ENCODE measurements around the gene CUBN. TPM values are rescaled to one million over a fixed set of nuclear protein-coding genes. Genes with fewer than 3 reads are reported as not detected.

Gene CUBN
- total RNA-seq, 1 experiment from 2014 or later: 0.07 TPM

DNA sequence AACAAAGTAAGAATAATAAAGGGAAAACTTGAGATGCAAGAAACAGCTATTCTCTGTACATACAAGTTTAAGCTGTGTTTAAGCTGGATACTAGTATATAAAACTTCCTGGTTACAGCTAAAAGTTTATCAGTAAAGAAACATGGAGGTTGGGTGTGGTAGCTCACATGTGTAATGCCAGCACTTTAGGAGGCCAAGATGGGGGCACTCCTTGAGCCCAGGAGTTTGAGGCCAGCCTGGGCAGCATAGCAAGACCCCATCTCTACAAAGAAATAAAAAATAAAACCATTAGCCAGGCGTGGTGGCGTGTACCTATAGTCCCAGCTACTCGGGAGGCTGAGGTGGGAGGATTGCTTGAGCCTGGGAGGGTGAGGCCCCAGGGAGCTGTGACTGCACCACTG is 315.6 kb downstream of the CUBN start:
- ChIA-PET CTCF (no interaction called here), POLR2A (ENCODE audit: unreplicated experiment) (interaction anchor here (0.6 kb wide), 1 partner anchor 51 kb away, joined by 10 read pairs; no protein-coding TSS in a partner anchor)
- BruUV-seq (replicated peaks): no TSS peak
- H3K4me3 ChIP-seq: no peak overlapping the region
- H4K20me1 ChIP-seq (ENCODE audit: insufficient read depth): no peaks in the 10 kb centered on the region
- no peaks in the 10 kb centered on the region for H3K9me2 ChIP-seq (ENCODE audit: insufficient read depth)
- H3K9me3 ChIP-seq (ENCODE audit: insufficient read depth, low read depth): no peaks in the 10 kb centered on the region
- H3K27ac ChIP-seq: no peak overlapping the region
- peaks cover 14% of the 10 kb centered on the region for H3K79me2 ChIP-seq (ENCODE audit: low read depth)
- no peak overlapping the region for H3K4me2 ChIP-seq
- intact Hi-C loops (cut with micrococcal nuclease; ENCODE audit: unreplicated experiment): no loop called here
- no peaks in the 10 kb centered on the region for H3K36me3 ChIP-seq (ENCODE audit: low read depth)
- no peak overlapping the region for H2AFZ ChIP-seq
- no peak for DNase-seq
- TF ChIP-seq, protein P1, sequence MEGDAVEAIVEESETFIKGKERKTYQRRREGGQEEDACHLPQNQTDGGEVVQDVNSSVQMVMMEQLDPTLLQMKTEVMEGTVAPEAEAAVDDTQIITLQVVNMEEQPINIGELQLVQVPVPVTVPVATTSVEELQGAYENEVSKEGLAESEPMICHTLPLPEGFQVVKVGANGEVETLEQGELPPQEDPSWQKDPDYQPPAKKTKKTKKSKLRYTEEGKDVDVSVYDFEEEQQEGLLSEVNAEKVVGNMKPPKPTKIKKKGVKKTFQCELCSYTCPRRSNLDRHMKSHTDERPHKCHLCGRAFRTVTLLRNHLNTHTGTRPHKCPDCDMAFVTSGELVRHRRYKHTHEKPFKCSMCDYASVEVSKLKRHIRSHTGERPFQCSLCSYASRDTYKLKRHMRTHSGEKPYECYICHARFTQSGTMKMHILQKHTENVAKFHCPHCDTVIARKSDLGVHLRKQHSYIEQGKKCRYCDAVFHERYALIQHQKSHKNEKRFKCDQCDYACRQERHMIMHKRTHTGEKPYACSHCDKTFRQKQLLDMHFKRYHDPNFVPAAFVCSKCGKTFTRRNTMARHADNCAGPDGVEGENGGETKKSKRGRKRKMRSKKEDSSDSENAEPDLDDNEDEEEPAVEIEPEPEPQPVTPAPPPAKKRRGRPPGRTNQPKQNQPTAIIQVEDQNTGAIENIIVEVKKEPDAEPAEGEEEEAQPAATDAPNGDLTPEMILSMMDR (conservative IDR thresholded peaks at IDR 0.05): no peak
- no peak for TF ChIP-seq EZH2 (IDR thresholded peaks at IDR 0.05; ENCODE audit: low read depth)
- no peaks in the 10 kb centered on the region for H3K27me3 ChIP-seq (ENCODE audit: insufficient read depth, low read depth)
- H3K4me1 ChIP-seq (replicated peaks; ENCODE audit: insufficient read depth): peaks cover 17% of the 10 kb centered on the region
- no peaks in the 10 kb centered on the region for H3F3A ChIP-seq (ENCODE audit: insufficient read depth, low read depth)

- intact Hi-C loops (cut with micrococcal nuclease; ENCODE audit: unreplicated experiment): no loop called here
- BruUV-seq (replicated peaks): no TSS peak
- peaks cover 5% of the 10 kb centered on the region; the same call in 1 of the 2 replicates for H3K4me1 ChIP-seq (replicated peaks; ENCODE audit: insufficient read depth)
- H3K27me3 ChIP-seq (ENCODE audit: insufficient read depth, low read depth): no peaks in the 10 kb centered on the region
- no peak for DNase-seq
- H3K4me3 ChIP-seq: no peak overlapping the region
- H3K36me3 ChIP-seq (ENCODE audit: low read depth): no peaks in the 10 kb centered on the region
- peaks cover 14% of the 10 kb centered on the region for H3K79me2 ChIP-seq (ENCODE audit: low read depth)
- no peaks in the 10 kb centered on the region for H3K9me3 ChIP-seq (ENCODE audit: insufficient read depth, low read depth)
- CTCF ChIA-PET: interaction anchor here (0.6 kb wide), 1 partner anchor 922 kb away, joined by 3 read pairs; no protein-coding TSS in a partner anchor
- no peak overlapping the region for H2AFZ ChIP-seq
- POLR2A ChIA-PET (ENCODE audit: unreplicated experiment): no interaction called here
- TF ChIP-seq EZH2 (IDR thresholded peaks at IDR 0.05; ENCODE audit: low read depth): no peak
- TF ChIP-seq, protein P1 (conservative IDR thresholded peaks at IDR 0.05): no peak
- H3K9me2 ChIP-seq (ENCODE audit: insufficient read depth): no peaks in the 10 kb centered on the region
- H3K27ac ChIP-seq: no peak overlapping the region
- H3F3A ChIP-seq (ENCODE audit: insufficient read depth, low read depth): no peaks in the 10 kb centered on the region
- H4K20me1 ChIP-seq (ENCODE audit: insufficient read depth): no peaks in the 10 kb centered on the region
- no peak overlapping the region for H3K4me2 ChIP-seq
Measured at GRCh38 chr10:16812676-16813075, 316.9 kb downstream of the CUBN start.

- H3K4me2 ChIP-seq: no peak overlapping the region
- no TSS peak for BruUV-seq (replicated peaks)
- H3K27me3 ChIP-seq (ENCODE audit: insufficient read depth, low read depth): no peaks in the 10 kb centered on the region
- H3K9me3 ChIP-seq (ENCODE audit: insufficient read depth, low read depth): no peaks in the 10 kb centered on the region
- no peaks in the 10 kb centered on the region for H3K36me3 ChIP-seq (ENCODE audit: low read depth)
- H2AFZ ChIP-seq: no peak overlapping the region
- no peak overlapping the region for H3K27ac ChIP-seq
- CTCF ChIA-PET: no interaction called here
- no peak for TF ChIP-seq EZH2 (IDR thresholded peaks at IDR 0.05; ENCODE audit: low read depth)
- TF ChIP-seq, protein P1 (conservative IDR thresholded peaks at IDR 0.05): no peak
- H3K4me3 ChIP-seq: no peak overlapping the region
- H3K4me1 ChIP-seq (replicated peaks; ENCODE audit: insufficient read depth): peaks cover 5% of the 10 kb centered on the region; the same call in 1 of the 2 replicates
- POLR2A ChIA-PET (ENCODE audit: unreplicated experiment): no interaction called here
- intact Hi-C loops (cut with micrococcal nuclease; ENCODE audit: unreplicated experiment): no loop called here
- H3K9me2 ChIP-seq (ENCODE audit: insufficient read depth): no peaks in the 10 kb centered on the region
- DNase-seq: no peak
- H3K79me2 ChIP-seq (ENCODE audit: low read depth): peaks cover 12% of the 10 kb centered on the region
- no peaks in the 10 kb centered on the region for H4K20me1 ChIP-seq (ENCODE audit: insufficient read depth)
- no peaks in the 10 kb centered on the region for H3F3A ChIP-seq (ENCODE audit: insufficient read depth, low read depth)
Measured at GRCh38 chr10:16811765-16812164, 317.8 kb downstream of the CUBN start.
